ENCODE data around the gene FAM124B. TPM values are rescaled to one million over a fixed set of nuclear protein-coding genes. Genes with fewer than 3 reads are reported as not detected.
"Not testable (repeated sequence)": the region's sequence is repeated elsewhere in the genome, so short reads cannot be mapped to it uniquely, and the experiment has no call there.

The FAM124B gene
- total RNA-seq, 1 donor = under 0.01 TPM

GRCh38 chr2:224398289-224398688 lies 3.6 kb downstream of the FAM124B start:
- no peak for DNase-seq (ENCODE audit: low read depth)
- no peak overlapping the region for H3K4me3 ChIP-seq (ENCODE audit: low read depth, low read length)
- no peak for TF ChIP-seq CTCF (IDR thresholded peaks at IDR 0.05; ENCODE audit: insufficient read depth, low read depth, low read length)

GRCh38 chr2:224397100-224397499 lies 4.8 kb downstream of the FAM124B start:
- H3K4me3 ChIP-seq (ENCODE audit: low read depth, low read length); DNase-seq (ENCODE audit: low read depth): not testable (repeated sequence)

GRCh38 chr2:224395620-224396390 lies 6.1 kb downstream of the FAM124B start:
- no peak for DNase-seq (ENCODE audit: low read depth)
- H3K4me3 ChIP-seq (ENCODE audit: low read depth, low read length) = no peak overlapping the region
- no peak for TF ChIP-seq CTCF (IDR thresholded peaks at IDR 0.05; ENCODE audit: insufficient read depth, low read depth, low read length)

- H3K4me3 ChIP-seq (ENCODE audit: low read depth, low read length) = no peak overlapping the region
- no peak for DNase-seq (ENCODE audit: low read depth)
- TF ChIP-seq CTCF (IDR thresholded peaks at IDR 0.05; ENCODE audit: insufficient read depth, low read depth, low read length) = no peak
Observed at GRCh38 chr2:224393157-224393872, 8.6 kb downstream of the FAM124B start.

GRCh38 chr2:224392545-224392944 lies 9.4 kb downstream of the FAM124B start:
- H3K4me3 ChIP-seq (ENCODE audit: low read depth, low read length) = no peak overlapping the region
- no peak for TF ChIP-seq CTCF (IDR thresholded peaks at IDR 0.05; ENCODE audit: insufficient read depth, low read depth, low read length)
- no peak for DNase-seq (ENCODE audit: low read depth)

GRCh38 chr2:224389317-224389716 lies 12.6 kb downstream of the FAM124B start:
- no peak overlapping the region for H3K4me3 ChIP-seq (ENCODE audit: low read depth, low read length)
- no peak for TF ChIP-seq CTCF (IDR thresholded peaks at IDR 0.05; ENCODE audit: insufficient read depth, low read depth, low read length)
- no peak for DNase-seq (ENCODE audit: low read depth)

GRCh38 chr2:224386876-224387275 lies 15.0 kb downstream of the FAM124B start:
- H3K4me3 ChIP-seq (ENCODE audit: low read depth, low read length) = no peak overlapping the region
- no peak for TF ChIP-seq CTCF (IDR thresholded peaks at IDR 0.05; ENCODE audit: insufficient read depth, low read depth, low read length)
- no peak for DNase-seq (ENCODE audit: low read depth)

Data from fibroblast of villous mesenchyme (primary cell).